Endothelial cell of umbilical vein (primary cell): ENCODE data around the gene OTUB1.

Source experiments
- GATA2 ChIP-seq: IDR thresholded peaks from 2 replicates; pipeline ENCODE4 v1.7.0; 2011; ENCODE audit warnings: low read depth, mild to moderate bottlenecking, moderate library complexity, mixed read lengths, low read length; ENCODE audit not compliant: insufficient read length, insufficient read depth
- JUN ChIP-seq: IDR thresholded peaks from 2 replicates; pipeline ENCODE4 v1.6.1; 2011; ENCODE audit warnings: borderline replicate concordance, low read depth; ENCODE audit not compliant: insufficient read length, insufficient read depth
- POLR2A ChIP-seq: IDR thresholded peaks from 2 replicates; pipeline ENCODE4 v1.6.1; 2012; ENCODE audit warnings: low read depth, mild to moderate bottlenecking, control low read depth, low read length
- POLR2AphosphoS5 ChIP-seq: IDR thresholded peaks from 2 replicates; pipeline ENCODE4 v1.6.1; 2012; ENCODE audit warnings: low read depth, mild to moderate bottlenecking, control low read depth, low read length, moderate library complexity; ENCODE audit not compliant: insufficient read depth
- TF ChIP-seq, protein P1 (sequence below), 2 donors: IDR thresholded peaks; 1 replicate in 1 of 2; 2 replicates in 1 of 2; pipeline ENCODE4 v1.5.1; 2011; ENCODE audit warnings: low read length in 2 of 2, mild to moderate bottlenecking in 2 of 2, moderate library complexity in 2 of 2, control low read depth in 1 of 2, inconsistent platforms in 1 of 2, low read depth in 1 of 2; ENCODE audit not compliant: insufficient read depth in 1 of 2; ENCODE audit errors: extremely low read depth in 1 of 2
- TF ChIP-seq, protein P2 (sequence below): IDR thresholded peaks from 2 replicates; pipeline ENCODE4 v1.6.1; 2011; ENCODE audit not compliant: insufficient read depth, insufficient read length

DNA sequence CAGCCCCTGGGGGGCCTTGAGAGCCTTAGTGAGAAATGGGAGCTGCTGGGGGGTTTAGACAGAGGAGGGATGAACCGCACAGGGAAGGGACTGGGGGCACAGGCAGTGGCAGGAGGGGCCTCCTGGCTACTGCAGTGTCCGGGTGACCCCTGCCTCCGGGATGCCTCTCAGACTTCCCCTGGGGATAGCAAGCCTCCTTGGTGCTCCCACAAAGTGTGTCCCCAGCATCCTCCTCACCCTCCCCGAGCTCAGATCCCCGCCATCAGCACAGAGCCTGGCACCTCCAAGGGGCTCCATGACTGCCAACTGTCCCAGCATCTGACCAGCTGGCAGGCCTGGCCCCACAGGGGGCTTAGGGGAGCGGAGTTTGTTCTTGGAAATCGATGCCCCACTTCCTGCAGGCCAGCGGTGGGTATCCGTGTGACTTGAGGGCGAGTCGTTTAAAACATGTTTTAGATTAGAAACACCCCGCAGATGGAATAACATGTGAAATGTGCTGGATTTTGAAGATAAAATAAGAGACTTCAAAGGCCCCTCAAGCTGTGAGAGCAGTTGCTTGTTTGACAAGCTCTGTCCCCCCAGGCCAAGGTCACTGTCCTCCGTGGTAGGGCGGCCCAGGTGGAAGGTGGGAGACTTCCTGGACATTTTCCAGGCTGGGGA, 36.0 kb downstream of the OTUB1 start:
- TF ChIP-seq, protein P1, sequence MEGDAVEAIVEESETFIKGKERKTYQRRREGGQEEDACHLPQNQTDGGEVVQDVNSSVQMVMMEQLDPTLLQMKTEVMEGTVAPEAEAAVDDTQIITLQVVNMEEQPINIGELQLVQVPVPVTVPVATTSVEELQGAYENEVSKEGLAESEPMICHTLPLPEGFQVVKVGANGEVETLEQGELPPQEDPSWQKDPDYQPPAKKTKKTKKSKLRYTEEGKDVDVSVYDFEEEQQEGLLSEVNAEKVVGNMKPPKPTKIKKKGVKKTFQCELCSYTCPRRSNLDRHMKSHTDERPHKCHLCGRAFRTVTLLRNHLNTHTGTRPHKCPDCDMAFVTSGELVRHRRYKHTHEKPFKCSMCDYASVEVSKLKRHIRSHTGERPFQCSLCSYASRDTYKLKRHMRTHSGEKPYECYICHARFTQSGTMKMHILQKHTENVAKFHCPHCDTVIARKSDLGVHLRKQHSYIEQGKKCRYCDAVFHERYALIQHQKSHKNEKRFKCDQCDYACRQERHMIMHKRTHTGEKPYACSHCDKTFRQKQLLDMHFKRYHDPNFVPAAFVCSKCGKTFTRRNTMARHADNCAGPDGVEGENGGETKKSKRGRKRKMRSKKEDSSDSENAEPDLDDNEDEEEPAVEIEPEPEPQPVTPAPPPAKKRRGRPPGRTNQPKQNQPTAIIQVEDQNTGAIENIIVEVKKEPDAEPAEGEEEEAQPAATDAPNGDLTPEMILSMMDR (IDR thresholded peaks at IDR 0.05; ENCODE audit: extremely low read depth in 1 of 2, insufficient read depth in 1 of 2, low read depth in 1 of 2, low read length in 2 of 2) = no peak
- TF ChIP-seq, protein P2, sequence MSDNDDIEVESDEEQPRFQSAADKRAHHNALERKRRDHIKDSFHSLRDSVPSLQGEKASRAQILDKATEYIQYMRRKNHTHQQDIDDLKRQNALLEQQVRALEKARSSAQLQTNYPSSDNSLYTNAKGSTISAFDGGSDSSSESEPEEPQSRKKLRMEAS = no peak
- no peak for TF ChIP-seq POLR2A
- no peak for TF ChIP-seq GATA2
- TF ChIP-seq POLR2AphosphoS5 = no peak
- TF ChIP-seq JUN = no peak
